ENCODE results near the gene WWOX.

The WWOX gene

GRCh38 chr16:78150233-78150632 is 50.8 kb downstream of the WWOX start:
- DNase-seq: no peak

- no peak for DNase-seq
These were observed 55.4 kb downstream of the WWOX start for GRCh38 chr16:78154729-78155461.

- DNase-seq: no peak
These were observed 56.4 kb downstream of the WWOX start for GRCh38 chr16:78155791-78156345.

GRCh38 chr16:78161023-78161729 is 61.7 kb downstream of the WWOX start:
- DNase-seq: no peak

- DNase-seq: no peak
These were observed 64.6 kb downstream of the WWOX start for GRCh38 chr16:78163772-78164670.

- no peak for DNase-seq
These were observed 71.1 kb downstream of the WWOX start for GRCh38 chr16:78170494-78170933.

- DNase-seq: no peak
These were observed 75.8 kb downstream of the WWOX start for GRCh38 chr16:78175287-78175686.

GRCh38 chr16:78176435-78176834 is 77.0 kb downstream of the WWOX start:
- no peak for DNase-seq

GRCh38 chr16:78177218-78177617 is 77.8 kb downstream of the WWOX start:
- no peak for DNase-seq

- DNase-seq: no peak
These were observed 78.5 kb downstream of the WWOX start for GRCh38 chr16:78177987-78178386.

GRCh38 chr16:78179666-78180065 is 80.2 kb downstream of the WWOX start:
- DNase-seq: no peak

GRCh38 chr16:78180349-78180748 is 80.9 kb downstream of the WWOX start:
- DNase-seq: no peak

- DNase-seq: no peak
These were observed 84.2 kb downstream of the WWOX start for GRCh38 chr16:78183437-78184237.

- no peak for DNase-seq
These were observed 85.1 kb downstream of the WWOX start for GRCh38 chr16:78184238-78185183.

GRCh38 chr16:78189121-78189520 is 89.7 kb downstream of the WWOX start:
- no peak for DNase-seq

GRCh38 chr16:78192734-78193488 is 93.5 kb downstream of the WWOX start:
- DNase-seq: no peak

- no peak for DNase-seq
These were observed 95.5 kb downstream of the WWOX start for GRCh38 chr16:78194948-78195347.

GRCh38 chr16:78195797-78196196 is 96.3 kb downstream of the WWOX start:
- DNase-seq: no peak

GRCh38 chr16:78196502-78196901 is 97.0 kb downstream of the WWOX start:
- no peak for DNase-seq

GRCh38 chr16:78198288-78198687 is 98.8 kb downstream of the WWOX start:
- DNase-seq: no peak
